ENCODE measurements around the gene PDLIM3. TPM values are rescaled to one million over a fixed set of nuclear protein-coding genes. Genes with fewer than 3 reads are reported as not detected.

Gene PDLIM3
- total and polyA plus RNA-seq, 2 of the 4 experiments (the other 2 are of a cell fraction), result 6.4 to 11.7 TPM

- Histone ChIP-seq H2BK5ac (ENCODE audit: low read depth, low read length, poor library complexity, severe bottlenecking) (no peak overlapping the region), H4K20me1 (ENCODE audit: insufficient read depth, low read length) (no peaks in the 10 kb centered on the region), H4K91ac (ENCODE audit: insufficient read depth, low read depth, low read length) (no peak overlapping the region), H2AK5ac (ENCODE audit: low read depth, low read length) (no peak overlapping the region), H3K9ac (ENCODE audit: low read depth, low read length) (no peak overlapping the region), H2BK15ac (ENCODE audit: low read depth, low read length) (no peak overlapping the region; the same call in 2 of the 3 replicates), H2BK20ac (ENCODE audit: low read depth, low read length) (no peak overlapping the region), H3K4me3 (ENCODE audit: insufficient read depth, low read depth, low read length) (no peak overlapping the region), H3K9me3 (ENCODE audit: control insufficient read depth, insufficient read depth, low read length) (no peaks in the 10 kb centered on the region), H2AFZ (replicated peaks; ENCODE audit: low read length, poor library complexity) (no peak overlapping the region), H3K4me1 (ENCODE audit: control insufficient read depth, insufficient read depth, low read length) (peaks cover 15% of the 10 kb centered on the region), H2AK9ac (replicated peaks; ENCODE audit: low read depth, low read length, poor library complexity) (no peak overlapping the region), H3K4ac (ENCODE audit: low read depth, low read length) (no peak overlapping the region), H3K36me3 (ENCODE audit: control insufficient read depth, insufficient read depth, low read length) (peaks cover 2% of the 10 kb centered on the region; the same call in 1 of the 2 replicates), H2BK120ac (ENCODE audit: low read depth, low read length) (no peak overlapping the region), H3K14ac (replicated peaks; ENCODE audit: low read depth, low read length) (no peak overlapping the region), H3K79me1 (ENCODE audit: low read depth in 1 of 2, low read length in 2 of 2) (no peaks in the 10 kb centered on the region), H3K27ac (ENCODE audit: insufficient read depth, low read length) (no peak overlapping the region), H4K8ac (ENCODE audit: low read depth in 2 of 2, low read length in 2 of 2) (no peak overlapping the region), H3K9me1 (ENCODE audit: insufficient read depth, low read length) (no peaks in the 10 kb centered on the region; the same call in 1 of the 2 replicates), H3K4me2 (ENCODE audit: low read depth, low read length) (no peak overlapping the region), H3K23ac (ENCODE audit: low read depth, low read length) (no peak overlapping the region), H4K5ac (ENCODE audit: low read depth, low read length) (no peak overlapping the region), H3K27me3 (ENCODE audit: control insufficient read depth, insufficient read depth, low read length) (no peaks in the 10 kb centered on the region), H3K56ac (ENCODE audit: extremely low read depth, insufficient read depth, low read length) (no peak overlapping the region), H3K18ac (ENCODE audit: low read depth, low read length) (no peak overlapping the region)
- ChIA-PET POLR2A (ENCODE audit: unreplicated experiment) (no interaction called here), CTCF (interaction anchor here (0.7 to 1.6 kb wide), 3 partner anchors 14 to 251 kb away, joined by 3 to 5 read pairs (median 4); partner anchors contain the start of gene PDLIM3)
- WGBS, 2 experiments (ENCODE audit: extremely low coverage in 2 of 2, insufficient read length in 1 of 2), result no CpG with 5 or more reads among the region's 5 CpGs
- BruUV-seq (replicated peaks), result no TSS peak
- DNase-seq (no peak), ATAC-seq (ENCODE audit: low read depth) (no peak)
- dilution Hi-C loops (cut with HindIII; ENCODE audit: low sequenced_read_pairs, unreplicated experiment), result no loop called here
- TF ChIP-seq CEBPB (IDR thresholded peaks at IDR 0.05; ENCODE audit: low read depth, low read length) (no peak), FOS (IDR thresholded peaks at IDR 0.05; ENCODE audit: low read depth, low read length) (no peak), ELK1 (IDR thresholded peaks at IDR 0.05; ENCODE audit: borderline replicate concordance, low read depth, low read length) (no peak), POLR2A (IDR thresholded peaks at IDR 0.05; ENCODE audit: low read depth, low read length) (no peak), NFE2L2 (IDR thresholded peaks at IDR 0.05; ENCODE audit: low read depth, low read length) (no peak)
- TF ChIP-seq, protein P1, sequence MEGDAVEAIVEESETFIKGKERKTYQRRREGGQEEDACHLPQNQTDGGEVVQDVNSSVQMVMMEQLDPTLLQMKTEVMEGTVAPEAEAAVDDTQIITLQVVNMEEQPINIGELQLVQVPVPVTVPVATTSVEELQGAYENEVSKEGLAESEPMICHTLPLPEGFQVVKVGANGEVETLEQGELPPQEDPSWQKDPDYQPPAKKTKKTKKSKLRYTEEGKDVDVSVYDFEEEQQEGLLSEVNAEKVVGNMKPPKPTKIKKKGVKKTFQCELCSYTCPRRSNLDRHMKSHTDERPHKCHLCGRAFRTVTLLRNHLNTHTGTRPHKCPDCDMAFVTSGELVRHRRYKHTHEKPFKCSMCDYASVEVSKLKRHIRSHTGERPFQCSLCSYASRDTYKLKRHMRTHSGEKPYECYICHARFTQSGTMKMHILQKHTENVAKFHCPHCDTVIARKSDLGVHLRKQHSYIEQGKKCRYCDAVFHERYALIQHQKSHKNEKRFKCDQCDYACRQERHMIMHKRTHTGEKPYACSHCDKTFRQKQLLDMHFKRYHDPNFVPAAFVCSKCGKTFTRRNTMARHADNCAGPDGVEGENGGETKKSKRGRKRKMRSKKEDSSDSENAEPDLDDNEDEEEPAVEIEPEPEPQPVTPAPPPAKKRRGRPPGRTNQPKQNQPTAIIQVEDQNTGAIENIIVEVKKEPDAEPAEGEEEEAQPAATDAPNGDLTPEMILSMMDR (conservative IDR thresholded peaks at IDR 0.05; ENCODE audit: low read depth, low read length), result no peak
- intact Hi-C loops (cut with micrococcal nuclease), result no loop called here
- in situ Hi-C loops (cut with MboI; ENCODE audit: low sequenced_read_pairs), result no loop called here
Observed at GRCh38 chr4:185510806-185511205, 24.5 kb downstream of the PDLIM3 start.

Measured in IMR-90 (cell line).